Neural cell (in vitro differentiated cells): ENCODE data around the gene PLCB1. TPM values are rescaled to one million over a fixed set of nuclear protein-coding genes. Genes with fewer than 3 reads are reported as not detected.

Experiments used
- H2AFZ ChIP-seq: fragments of 200-600, 300-800 bp; sonication (generic), shearing (Covaris generic); 2 replicates; pipeline ENCODE4 v1.6.0; 2014; ENCODE audit warnings: low read depth, mild to moderate bottlenecking, antibody characterized with exemption, low read length, moderate library complexity
- H3F3A ChIP-seq: fragments of 200-600 bp; shearing (Covaris generic); 2 replicates; pipeline ENCODE4 v1.6.1; 2016; ENCODE audit warnings: mild to moderate bottlenecking, moderate library complexity, mixed read lengths, antibody characterized with exemption, low read length; ENCODE audit not compliant: insufficient read depth, poor library complexity, severe bottlenecking
- H3K27ac ChIP-seq: fragments of 200-600, 300-800 bp; sonication (generic), shearing (Covaris generic); 2 replicates; pipeline ENCODE4 v1.5.1; 2014; ENCODE audit warnings: mild to moderate bottlenecking, low read length, moderate library complexity
- H3K27me3 ChIP-seq: fragments of 300-800, 200-600 bp; sonication (generic), shearing (Covaris generic); 2 replicates; pipeline ENCODE4 v1.6.0; 2014; ENCODE audit warnings: mild to moderate bottlenecking, low read depth, low read length, moderate library complexity; ENCODE audit not compliant: insufficient read depth
- H3K36me3 ChIP-seq: fragments of 300-800, 200-600 bp; sonication (generic), shearing (Covaris generic); 2 replicates; pipeline ENCODE4 v1.5.1; 2014; ENCODE audit warnings: mild to moderate bottlenecking, antibody characterized with exemption, low read length, moderate library complexity; ENCODE audit not compliant: insufficient read depth
- H3K4me2 ChIP-seq: fragments of 300-800, 200-600 bp; sonication (generic), shearing (Covaris generic); 2 replicates; pipeline ENCODE4 v1.6.0; 2014; ENCODE audit warnings: mild to moderate bottlenecking, low read length
- H3K4me3 ChIP-seq: fragments of 300-800, 200-600 bp; sonication (generic), shearing (Covaris generic); 2 replicates; pipeline ENCODE4 v1.5.1; 2014; ENCODE audit warnings: mild to moderate bottlenecking, low read length, moderate library complexity
- H3K79me2 ChIP-seq: fragments of 200-600 bp; shearing (Covaris generic); replicated peaks from 2 replicates; pipeline ENCODE4 v1.6.0; 2014; ENCODE audit warnings: mild to moderate bottlenecking, low read length, moderate library complexity; ENCODE audit not compliant: insufficient read depth
- H3K9ac ChIP-seq: fragments of 300-800, 200-600 bp; sonication (generic), shearing (Covaris generic); 2 replicates; pipeline ENCODE4 v1.6.1; 2016; ENCODE audit warnings: mild to moderate bottlenecking, low read length, mixed read lengths
- H3K9me2 ChIP-seq: fragments of 200-600 bp; shearing (Covaris generic); 2 replicates; pipeline ENCODE4 v1.6.1; 2016; ENCODE audit warnings: mild to moderate bottlenecking, low read length, mixed read lengths; ENCODE audit not compliant: insufficient read depth
- H3K9me3 ChIP-seq: fragments of 200-600, 300-800 bp; sonication (generic), shearing (Covaris generic); 2 replicates; pipeline ENCODE4 v1.6.1; 2016; ENCODE audit warnings: mild to moderate bottlenecking, mixed run types, low read length, moderate library complexity, mixed read lengths
- H4K20me1 ChIP-seq: fragments of 200-600 bp; shearing (Covaris generic); 2 replicates; pipeline ENCODE4 v1.6.1; 2016; ENCODE audit warnings: mild to moderate bottlenecking, mixed run types; ENCODE audit not compliant: insufficient read depth
- CTCF ChIP-seq: fragments of 450-650 bp; IDR thresholded peaks from 2 replicates; pipeline ENCODE4 v1.5.1; 2014; ENCODE audit warnings: antibody characterized with exemption, mild to moderate bottlenecking, moderate library complexity; ENCODE audit not compliant: poor library complexity, severe bottlenecking
- EP300 ChIP-seq: fragments of 450-650 bp; conservative IDR thresholded peaks from 2 replicates; pipeline ENCODE4 v1.6.1; 2014; ENCODE audit warnings: antibody characterized with exemption, mild to moderate bottlenecking, moderate library complexity; ENCODE audit not compliant: poor library complexity, severe bottlenecking
- EZH2 ChIP-seq: fragments of 200-600, 300-800 bp; shearing (Covaris generic), sonication (generic); IDR thresholded peaks from 2 replicates; pipeline ENCODE4 v1.6.1; 2014; ENCODE audit warnings: antibody characterized with exemption, low read length, borderline replicate concordance, mild to moderate bottlenecking; ENCODE audit not compliant: insufficient read depth, poor library complexity, severe bottlenecking
- MXI1 ChIP-seq: fragments of 450-650 bp; conservative IDR thresholded peaks from 2 replicates; pipeline ENCODE4 v1.6.1; 2014; ENCODE audit warnings: antibody characterized with exemption, mild to moderate bottlenecking; ENCODE audit not compliant: poor library complexity, severe bottlenecking
- POLR2AphosphoS5 ChIP-seq: IDR thresholded peaks from 2 replicates; pipeline ENCODE4 v1.6.1; 2012
- RAD21 ChIP-seq: fragments of 450-650 bp; conservative IDR thresholded peaks from 2 replicates; pipeline ENCODE4 v1.6.1; 2014; ENCODE audit warnings: antibody characterized with exemption, mild to moderate bottlenecking, moderate library complexity
- REST ChIP-seq: IDR thresholded peaks from 2 replicates; pipeline ENCODE4 v1.6.1; 2012; ENCODE audit warnings: borderline replicate concordance
- SMC3 ChIP-seq: fragments of 450-650 bp; conservative IDR thresholded peaks from 2 replicates; pipeline ENCODE4 v1.6.1; 2014; ENCODE audit warnings: antibody characterized with exemption, mild to moderate bottlenecking, moderate library complexity; ENCODE audit not compliant: poor library complexity
- TAF1 ChIP-seq: IDR thresholded peaks from 2 replicates; pipeline ENCODE4 v1.6.1; 2012; ENCODE audit warnings: low read depth
- polyA plus RNA-seq: library from polyadenylated mRNA; depleted of rRNA; stranded (reverse); fragments of >200 nt; gene quantifications from 2 replicates; pipeline ENCODE4 v1.2.3, GENCODE V29; 2014

The PLCB1 gene
- polyA plus RNA-seq, 1 donor from 2014 or later: 11.4 TPM

- Histone ChIP-seq H3K9me3 (no peaks in the 10 kb centered on the region), H3F3A (no peaks in the 10 kb centered on the region), H3K9ac (no peak overlapping the region), H3K27me3 (no peaks in the 10 kb centered on the region), H3K79me2 (no peaks in the 10 kb centered on the region), H3K27ac (no peak overlapping the region), H3K9me2 (no peaks in the 10 kb centered on the region), H3K36me3 (no peaks in the 10 kb centered on the region), H3K4me2 (no peak overlapping the region), H4K20me1 (no peaks in the 10 kb centered on the region), H2AFZ (no peak overlapping the region), H3K4me3 (no peak overlapping the region)
- TF ChIP-seq TAF1 (no peak), EP300 (no peak), REST (no peak), EZH2 (no peak), CTCF (no peak), RAD21 (no peak), MXI1 (no peak), POLR2AphosphoS5 (no peak), SMC3 (no peak)
These were observed 390.1 kb downstream of the PLCB1 start for GRCh38 chr20:8522168-8522567.

GRCh38 chr20:8523684-8524083 is 391.6 kb downstream of the PLCB1 start:
- Histone ChIP-seq H3K79me2 (no peaks in the 10 kb centered on the region), H3K27ac (no peak overlapping the region), H3K4me3 (no peak overlapping the region), H3K9ac (no peak overlapping the region), H3F3A (no peaks in the 10 kb centered on the region), H2AFZ (no peak overlapping the region), H3K36me3 (no peaks in the 10 kb centered on the region), H4K20me1 (no peaks in the 10 kb centered on the region), H3K27me3 (no peaks in the 10 kb centered on the region), H3K9me2 (no peaks in the 10 kb centered on the region), H3K4me2 (no peak overlapping the region), H3K9me3 (no peaks in the 10 kb centered on the region)
- TF ChIP-seq CTCF (no peak), POLR2AphosphoS5 (no peak), REST (no peak), RAD21 (no peak), SMC3 (no peak), TAF1 (no peak), EP300 (no peak), EZH2 (no peak), MXI1 (no peak)
